ENCODE data around the gene RUBCN. TPM values are rescaled to one million over a fixed set of nuclear protein-coding genes. Genes with fewer than 3 reads are reported as not detected.

Gene RUBCN
- total and polyA plus RNA-seq, 7 donors, result 2.4 to 41.8 (median 35.2) TPM

DNA sequence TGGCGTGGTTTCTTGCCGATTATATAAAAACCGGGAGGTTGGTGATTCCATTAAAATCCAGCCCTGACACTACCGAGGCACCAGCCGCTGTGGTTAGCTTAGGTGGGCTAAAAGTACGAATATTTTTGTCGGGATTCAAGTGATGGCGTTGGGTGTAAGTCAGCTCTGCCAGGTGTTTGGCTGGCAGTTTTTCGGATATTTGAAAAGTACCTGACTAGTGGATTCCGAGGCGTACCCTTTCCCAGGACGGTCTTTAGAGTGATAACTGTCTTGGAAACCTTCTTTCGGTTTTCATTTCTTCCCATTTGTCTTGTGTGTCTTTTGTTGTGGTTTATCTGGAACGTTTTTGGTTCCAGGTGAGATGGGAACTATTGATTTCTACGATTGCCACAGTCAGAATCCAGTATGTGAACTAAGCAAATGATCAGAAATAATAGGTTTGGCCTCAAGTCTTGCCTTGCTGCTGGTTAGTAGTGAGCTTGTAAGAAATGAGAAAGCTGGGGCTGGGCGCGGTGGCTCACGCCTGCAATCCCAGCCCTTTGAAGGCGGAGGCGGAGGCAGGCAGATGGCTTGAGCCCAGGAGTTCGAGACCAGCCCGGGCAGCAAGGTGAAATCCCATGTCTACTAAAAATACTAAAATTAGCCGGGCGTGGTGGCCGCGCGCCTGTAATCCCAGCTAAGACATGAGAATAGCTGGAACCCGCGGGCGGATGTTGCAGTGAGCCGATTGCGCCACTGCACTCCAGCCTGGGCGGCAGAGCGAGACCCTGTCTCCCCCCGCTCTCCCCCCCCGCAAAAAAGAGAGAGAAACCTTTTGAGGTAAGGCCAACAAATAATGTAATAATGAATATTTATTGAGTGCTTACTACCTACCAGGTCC lies 14.4 kb upstream of the RUBCN start:
- peak; percentile 90 for DNase-seq
- intact Hi-C loops (cut with DNase I), result loop anchor here (1.0 kb wide), 1 partner anchor 40 kb away; the partner anchor contains the start of gene LRCH3
- Histone ChIP-seq H3K27ac (peak overlapping the region; percentile 89 to 98 (median 95)), H3K36me3 (no peaks in the 10 kb centered on the region), H3K27me3 (no peaks in the 10 kb centered on the region), H3K4me1 (peaks cover 0 to 35% (median 23%) of the 10 kb centered on the region in 4 donors), H3K9me3 (no peaks in the 10 kb centered on the region), H3K4me3 (peak overlapping the region; percentile 56 to 85 (median 77))
- WGBS, 2 donors, result 3 to 12% methylated on average over 36 of the region's 36 CpGs
- TF ChIP-seq POLR2A (IDR thresholded peaks at IDR 0.05) (peak in 1 of 2 donors; percentile 29), POLR2AphosphoS5 (IDR thresholded peaks at IDR 0.05) (peak; percentile 13 to 63 (median 46)), EP300 (IDR thresholded peaks at IDR 0.05) (no peak)
- TF ChIP-seq, protein P1, sequence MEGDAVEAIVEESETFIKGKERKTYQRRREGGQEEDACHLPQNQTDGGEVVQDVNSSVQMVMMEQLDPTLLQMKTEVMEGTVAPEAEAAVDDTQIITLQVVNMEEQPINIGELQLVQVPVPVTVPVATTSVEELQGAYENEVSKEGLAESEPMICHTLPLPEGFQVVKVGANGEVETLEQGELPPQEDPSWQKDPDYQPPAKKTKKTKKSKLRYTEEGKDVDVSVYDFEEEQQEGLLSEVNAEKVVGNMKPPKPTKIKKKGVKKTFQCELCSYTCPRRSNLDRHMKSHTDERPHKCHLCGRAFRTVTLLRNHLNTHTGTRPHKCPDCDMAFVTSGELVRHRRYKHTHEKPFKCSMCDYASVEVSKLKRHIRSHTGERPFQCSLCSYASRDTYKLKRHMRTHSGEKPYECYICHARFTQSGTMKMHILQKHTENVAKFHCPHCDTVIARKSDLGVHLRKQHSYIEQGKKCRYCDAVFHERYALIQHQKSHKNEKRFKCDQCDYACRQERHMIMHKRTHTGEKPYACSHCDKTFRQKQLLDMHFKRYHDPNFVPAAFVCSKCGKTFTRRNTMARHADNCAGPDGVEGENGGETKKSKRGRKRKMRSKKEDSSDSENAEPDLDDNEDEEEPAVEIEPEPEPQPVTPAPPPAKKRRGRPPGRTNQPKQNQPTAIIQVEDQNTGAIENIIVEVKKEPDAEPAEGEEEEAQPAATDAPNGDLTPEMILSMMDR (IDR thresholded peaks at IDR 0.05), result no peak

- intact Hi-C loops (cut with DNase I), result loop anchor here (1.0 kb wide), 1 partner anchor 41 kb away; the partner anchor contains the start of gene LRCH3
- H3K36me3 ChIP-seq, result no peaks in the 10 kb centered on the region
- peak; percentile 83 for DNase-seq
- no peaks in the 10 kb centered on the region for H3K9me3 ChIP-seq
- TF ChIP-seq EP300 (IDR thresholded peaks at IDR 0.05) (no peak), POLR2AphosphoS5 (IDR thresholded peaks at IDR 0.05) (peak in 3 of 4 donors; percentile 48 to 59 (median 48)), POLR2A (IDR thresholded peaks at IDR 0.05) (peak in 1 of 2 donors; percentile 49)
- TF ChIP-seq, protein P1 (IDR thresholded peaks at IDR 0.05), result peak in 1 of 4 experiments; percentile 25
- H3K4me1 ChIP-seq, result peaks cover 0 to 33% (median 23%) of the 10 kb centered on the region in 4 donors
- peak overlapping the region; percentile 56 to 85 (median 77) for H3K4me3 ChIP-seq
- peak overlapping the region; percentile 89 to 98 (median 95) for H3K27ac ChIP-seq
- WGBS, 2 donors, result 0 to 1% methylated on average over 43 of the region's 43 CpGs
- no peaks in the 10 kb centered on the region for H3K27me3 ChIP-seq
Observed at GRCh38 chr3:197750396-197750831, 13.7 kb upstream of the RUBCN start.

GRCh38 chr3:197749601-197750395 lies 13.1 kb upstream of the RUBCN start, which contains the start of gene FYTTD1:
TSS of gene FYTTD1 (plus strand) at chr3:197749883. CDS start at chr3:197749972, 89 bp downstream.
- TF ChIP-seq POLR2AphosphoS5 (IDR thresholded peaks at IDR 0.05) (peak; percentile 79 to 94 (median 88)), POLR2A (IDR thresholded peaks at IDR 0.05) (peak; percentile 63 to 65), EP300 (IDR thresholded peaks at IDR 0.05) (no peak)
- TF ChIP-seq, protein P1 (IDR thresholded peaks at IDR 0.05), result peak in 2 of 4 experiments; percentile 43 to 49
- Histone ChIP-seq H3K4me3 (peak within 1 kb of the TSS; percentile 56 to 85 (median 77)), H3K27me3 (no peaks in the 10 kb centered on the region), H3K27ac (peak within 1 kb of the TSS; percentile 89 to 98 (median 95)), H3K4me1 (peaks cover 0 to 33% (median 23%) of the 10 kb centered on the region in 4 donors), H3K36me3 (no peaks in the 10 kb centered on the region), H3K9me3 (no peaks in the 10 kb centered on the region)
- whole genome bisulfite sequencing, 2 donors, result 0% methylated on average over 104 of the region's 104 CpGs
- intact Hi-C loops (cut with DNase I), result loop anchor here (1.0 to 5.0 kb wide), 3 partner anchors 12 to 98 kb away; partner anchors contain the start of gene LRCH3
- DNase-seq, result peak; percentile 95

GRCh38 chr3:197749315-197749600 lies 12.6 kb upstream of the RUBCN start:
- TF ChIP-seq POLR2A (IDR thresholded peaks at IDR 0.05), result no peak
- TF ChIP-seq, protein P1 (IDR thresholded peaks at IDR 0.05), result no peak
- peak in 2 of 4 donors; percentile 22 to 53 for TF ChIP-seq POLR2AphosphoS5 (IDR thresholded peaks at IDR 0.05)
- TF ChIP-seq EP300 (IDR thresholded peaks at IDR 0.05), result peak in 1 of 4 donors; percentile 9
- Histone ChIP-seq H3K27me3 (no peaks in the 10 kb centered on the region), H3K4me1 (peaks cover 0 to 33% (median 23%) of the 10 kb centered on the region in 4 donors), H3K4me3 (peak overlapping the region; percentile 56 to 85 (median 77)), H3K36me3 (no peaks in the 10 kb centered on the region), H3K27ac (peak overlapping the region; percentile 89 to 98 (median 95)), H3K9me3 (no peaks in the 10 kb centered on the region)
- intact Hi-C loops (cut with DNase I), result loop anchor here (1.0 to 5.0 kb wide), 2 partner anchors 12 to 98 kb away; no protein-coding TSS in a partner anchor
- WGBS, 2 donors, result 0% methylated on average over 18 of the region's 18 CpGs
- no peak for DNase-seq
